HCT116 (cell line): ENCODE measurements around the gene ARID5A. TPM values are rescaled to one million over a fixed set of nuclear protein-coding genes. Genes with fewer than 3 reads are reported as not detected.

Experiments used
- ATAC-seq: fragments of 200-7000 bp; cut with Tn5 transposase; 2 replicates; pipeline ENCODE4 v1.9.1; 2020; ENCODE audit warnings: mild to moderate bottlenecking, moderate library complexity
- Bru-seq: library from RNA; stranded (reverse); fragments of 400-500 nt; gene quantifications from one replicate; lab custom pipeline; 2021; lab: Mats Ljungman, UMichigan
- BruChase-seq, 2 experiments: library from RNA; stranded (reverse); fragments of 400-500 nt; gene quantifications; one replicate each; lab custom pipeline; 2021; lab: Mats Ljungman, UMichigan
- BruUV-seq: library from RNA; stranded (reverse); fragments of 400-500 nt; replicated peaks from 2 replicates; lab custom pipeline; 2021; lab: Mats Ljungman, UMichigan
- CTCF ChIA-PET: fragments of 300-600 bp; sonication (Branson Sonifier 250); formaldehyde crosslinking; loops from one replicate; lab custom pipeline; 2021; ENCODE audit warnings: antibody characterized with exemption; lab: Charles Lee
- POLR2A ChIA-PET: fragments of 300-600, 350-600 bp; sonication (Branson Sonifier 250); formaldehyde crosslinking; loops from one replicate; lab custom pipeline; 2021; ENCODE audit warnings: antibody characterized with exemption; lab: Charles Lee
- RAD21 ChIA-PET, 2 experiments: fragments of 300-600 bp; sonication (Branson Sonifier 250); formaldehyde crosslinking; loops; one replicate each; lab custom pipeline; 2023; ENCODE audit warnings: low total read pairs in 2 of 2; ENCODE audit not compliant: uncharacterized antibody in 2 of 2, unreplicated experiment in 2 of 2, low non-redundant PET in 1 of 2; lab: Charles Lee
- DNase-seq: peaks from one replicate; pipeline ENCODE4 v3.0.0-alpha.2; 2010; ENCODE audit warnings: low read depth, low spot score
- H2AFZ ChIP-seq: fragments of 200-600 bp; shearing (Covaris generic), sonication (generic); 2 replicates; pipeline ENCODE4 v1.6.1; 2017; ENCODE audit warnings: low read depth, mixed run types, mixed read lengths, antibody characterized with exemption, low read length; ENCODE audit not compliant: poor library complexity, severe bottlenecking
- H3K27ac ChIP-seq: 2 replicates; pipeline ENCODE4 v1.5.1; 2012; ENCODE audit warnings: low read depth, low read length
- H3K27me3 ChIP-seq: fragments of 200-600 bp; sonication (generic); 2 replicates; pipeline ENCODE4 v1.6.1; 2016; ENCODE audit warnings: mixed run types, low read length, mixed read lengths; ENCODE audit not compliant: insufficient read depth
- H3K36me3 ChIP-seq, 2 experiments: fragments of 200-500 bp in 1 of 2; fragments of 200-600 bp in 1 of 2; sonication (Bioruptor generic) in 1 of 2; sonication (generic) in 1 of 2; 2 replicates each; pipeline versions ENCODE4 v1.5.1 to v1.6.1; 2014 to 2016; ENCODE audit warnings: low read length in 2 of 2, inconsistent platforms in 1 of 2, mixed read lengths in 1 of 2, mixed run types in 1 of 2; ENCODE audit not compliant: insufficient read depth in 2 of 2, control insufficient read depth in 1 of 2
- H3K4me1 ChIP-seq, 2 experiments: fragments of 200-600 bp in 1 of 2; sonication (generic) in 1 of 2; 2 replicates each; pipeline versions ENCODE4 v1.5.1 to v1.6.1; 2012 to 2017; ENCODE audit warnings: low read length in 2 of 2, inconsistent platforms in 1 of 2, mild to moderate bottlenecking in 1 of 2, mixed read lengths in 1 of 2, mixed run types in 1 of 2, moderate library complexity in 1 of 2; ENCODE audit not compliant: insufficient read depth in 2 of 2, control insufficient read depth in 1 of 2
- H3K4me2 ChIP-seq: fragments of 200-600 bp; sonication (generic); 2 replicates; pipeline ENCODE4 v1.6.1; 2017; ENCODE audit warnings: mixed run types, low read length, mixed read lengths
- H3K4me3 ChIP-seq, 2 experiments: fragments of 200-600 bp in 1 of 2; sonication (generic) in 1 of 2; replicated peaks in 1 of 2; 2 replicates each; pipeline ENCODE4 v1.5.1; 2011 to 2016; ENCODE audit warnings: low read length in 2 of 2, control low read depth in 1 of 2, low read depth in 1 of 2, mild to moderate bottlenecking in 1 of 2, mixed read lengths in 1 of 2, mixed run types in 1 of 2
- H3K79me2 ChIP-seq: fragments of 200-600 bp; sonication (generic); 2 replicates; pipeline ENCODE4 v1.6.1; 2017; ENCODE audit warnings: mild to moderate bottlenecking, mixed run types, low read length, moderate library complexity, mixed read lengths; ENCODE audit not compliant: insufficient read depth
- H3K9ac ChIP-seq: fragments of 200-600 bp; sonication (generic); 2 replicates; pipeline ENCODE4 v1.6.1; 2016; ENCODE audit warnings: low read length, mixed read lengths
- H3K9me2 ChIP-seq: fragments of 200-600 bp; sonication (generic), shearing (Covaris generic); 2 replicates; pipeline ENCODE4 v1.6.1; 2017; ENCODE audit warnings: mixed run types, mild to moderate bottlenecking, moderate library complexity; ENCODE audit not compliant: insufficient read depth
- H3K9me3 ChIP-seq, 2 experiments: fragments of 200-500 bp in 1 of 2; fragments of 200-600 bp in 1 of 2; sonication (Bioruptor generic) in 1 of 2; sonication (generic) in 1 of 2; 2 replicates each; pipeline ENCODE4 v1.6.1; 2014 to 2017; ENCODE audit warnings: low read length in 2 of 2, mixed read lengths in 2 of 2, inconsistent platforms in 1 of 2, low read depth in 1 of 2, mild to moderate bottlenecking in 1 of 2, mixed run types in 1 of 2, moderate library complexity in 1 of 2; ENCODE audit not compliant: control insufficient read depth in 1 of 2, insufficient read depth in 1 of 2
- H4K20me1 ChIP-seq: fragments of 200-600 bp; sonication (generic), shearing (Covaris generic); 2 replicates; pipeline ENCODE4 v1.6.1; 2017; ENCODE audit warnings: mixed run types, mild to moderate bottlenecking, moderate library complexity; ENCODE audit not compliant: insufficient read depth
- EZH2 ChIP-seq: fragments of 200-600 bp; sonication (generic); IDR thresholded peaks from 2 replicates; pipeline ENCODE4 v1.6.1; 2017; ENCODE audit warnings: antibody characterized with exemption, mixed run types
- FOSL1 ChIP-seq: IDR thresholded peaks from 2 replicates; pipeline ENCODE4 v1.6.1; 2012; ENCODE audit warnings: low read depth
- JUND ChIP-seq: IDR thresholded peaks from 2 replicates; pipeline ENCODE4 v1.6.1; 2012
- POLR2A ChIP-seq: IDR thresholded peaks from 2 replicates; pipeline ENCODE4 v1.7.0; 2011; ENCODE audit warnings: borderline replicate concordance; ENCODE audit not compliant: insufficient read depth, insufficient read length; ENCODE audit errors: extremely low read depth
- POLR2AphosphoS5 ChIP-seq: IDR thresholded peaks from 2 replicates; pipeline ENCODE4 v1.6.1; 2011; ENCODE audit warnings: mild to moderate bottlenecking, low read depth, low read length, moderate library complexity
- RAD21 ChIP-seq: IDR thresholded peaks from 2 replicates; pipeline ENCODE4 v1.6.1; 2012; ENCODE audit warnings: low read depth, mild to moderate bottlenecking
- SP1 ChIP-seq: IDR thresholded peaks from 2 replicates; pipeline ENCODE4 v1.6.1; 2012; ENCODE audit warnings: low read depth
- TCF7L2 ChIP-seq: IDR thresholded peaks from 2 replicates; pipeline ENCODE4 v1.7.0; 2011; ENCODE audit warnings: borderline replicate concordance, inconsistent platforms; ENCODE audit not compliant: insufficient read depth, insufficient read length; ENCODE audit errors: extremely low read depth
- YY1 ChIP-seq: IDR thresholded peaks from 2 replicates; pipeline ENCODE4 v1.6.1; 2011; ENCODE audit warnings: low read length, low read depth, moderate library complexity, mild to moderate bottlenecking; ENCODE audit not compliant: insufficient replicate concordance; ENCODE audit errors: extremely low read depth
- intact Hi-C: fragments of 100-400 bp; cut with micrococcal nuclease; formaldehyde crosslinking; loops from 2 replicates; pipeline ENCODE4 v1.10.0; 2022
- long read RNA-seq: library from polyadenylated mRNA; unstranded; transcript quantifications from one replicate; pipeline ENCODE4 v2.0.0, GENCODE V29; 2021; ENCODE audit not compliant: unreplicated experiment
- polyA plus RNA-seq: library from polyadenylated mRNA; unstranded; fragments of >200 nt; gene quantifications from 2 replicates; pipeline ENCODE4 v1.2.1, GENCODE V29; 2012; ENCODE audit warnings: missing spikeins
- total RNA-seq: library from RNA; stranded (reverse); gene quantifications from one replicate; pipeline ENCODE4 v1.2.1, GENCODE V29; 2021; ENCODE audit not compliant: unreplicated experiment
- TF ChIP-seq, protein P1 (sequence below), 3 experiments: fragments of 200-600 bp in 1 of 3; sonication (generic) in 1 of 3; IDR thresholded peaks in 2 of 3; conservative IDR thresholded peaks in 1 of 3; 2 replicates each; pipeline ENCODE4 v1.5.1; 2012 to 2017; ENCODE audit warnings: low read depth in 2 of 3, low read length in 2 of 3, antibody characterized with exemption in 1 of 3, borderline replicate concordance in 1 of 3, control low read depth in 1 of 3, mild to moderate bottlenecking in 1 of 3, mixed read lengths in 1 of 3, mixed run types in 1 of 3, moderate library complexity in 1 of 3; ENCODE audit not compliant: insufficient read depth in 1 of 3
- TF ChIP-seq, protein P2 (sequence below): IDR thresholded peaks from 2 replicates; pipeline ENCODE4 v1.6.1; 2012; ENCODE audit warnings: low read depth
- TF ChIP-seq, protein P3 (sequence below): IDR thresholded peaks from 2 replicates; pipeline ENCODE4 v1.6.1; 2011; ENCODE audit warnings: mild to moderate bottlenecking, low read length, moderate library complexity; ENCODE audit not compliant: insufficient replicate concordance; ENCODE audit errors: extremely low read depth
- TF ChIP-seq, protein P4 (sequence below): IDR thresholded peaks from 2 replicates; pipeline ENCODE4 v1.6.1; 2012

The ARID5A gene, protein sequence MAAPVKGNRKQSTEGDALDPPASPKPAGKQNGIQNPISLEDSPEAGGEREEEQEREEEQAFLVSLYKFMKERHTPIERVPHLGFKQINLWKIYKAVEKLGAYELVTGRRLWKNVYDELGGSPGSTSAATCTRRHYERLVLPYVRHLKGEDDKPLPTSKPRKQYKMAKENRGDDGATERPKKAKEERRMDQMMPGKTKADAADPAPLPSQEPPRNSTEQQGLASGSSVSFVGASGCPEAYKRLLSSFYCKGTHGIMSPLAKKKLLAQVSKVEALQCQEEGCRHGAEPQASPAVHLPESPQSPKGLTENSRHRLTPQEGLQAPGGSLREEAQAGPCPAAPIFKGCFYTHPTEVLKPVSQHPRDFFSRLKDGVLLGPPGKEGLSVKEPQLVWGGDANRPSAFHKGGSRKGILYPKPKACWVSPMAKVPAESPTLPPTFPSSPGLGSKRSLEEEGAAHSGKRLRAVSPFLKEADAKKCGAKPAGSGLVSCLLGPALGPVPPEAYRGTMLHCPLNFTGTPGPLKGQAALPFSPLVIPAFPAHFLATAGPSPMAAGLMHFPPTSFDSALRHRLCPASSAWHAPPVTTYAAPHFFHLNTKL
- 8.2 TPM for total RNA-seq
- 6.2 and 7.5 TPM in 2 replicates for polyA plus RNA-seq
- Bru-seq, nascent RNA = percentile 59 among the genes with signal in this experiment
- percentile 47 among the genes with signal in this experiment for BruChase-seq, experiment 1, labeled RNA remaining after a 6-hour chase
- percentile 52 among the genes with signal in this experiment for BruChase-seq, experiment 2, labeled RNA remaining after a 2-hour chase
- long read RNA-seq, transcript ARID5A-201 (7 exons, 2,188 nt) = major isoform, 10 of 28 reads
- long read RNA-seq, transcript ARID5A-202 (6 exons, 2,038 nt) = minor isoform, 5 of 28 reads
- long read RNA-seq, partial matches to known transcripts = 7 of 28 reads
- long read RNA-seq, other reads (novel, unspliced or antisense) = 5 of 28 reads

- H3K9me3 ChIP-seq = no peaks in the 10 kb centered on the region
- no peaks in the 10 kb centered on the region for H3K36me3 ChIP-seq
- peak within 1 kb of the TSS; percentile 66 to 75 for H3K4me3 ChIP-seq
- peak within 1 kb of the TSS; percentile 98 for H2AFZ ChIP-seq
- H3K79me2 ChIP-seq = 0 out of 2 replicates have a peak, but pooled peaks cover 3% of the 10 kb centered on the region
- H4K20me1 ChIP-seq = no peaks in the 10 kb centered on the region
- no peaks in the 10 kb centered on the region for H3K9me2 ChIP-seq
- intact Hi-C loops = no loop called here
- ChIA-PET CTCF (interaction anchor here (1.4 to 2.3 kb wide), 3 partner anchors 11 to 13 kb away, joined by 4 to 10 read pairs (median 4); no protein-coding TSS in a partner anchor), POLR2A (no interaction called here), RAD21 (no interaction called here)
- BruUV-seq = no TSS peak
- H3K4me2 ChIP-seq = peak within 1 kb of the TSS; percentile 93
- peak within 1 kb of the TSS; percentile 36; the same call in 1 of the 2 replicates for H3K27ac ChIP-seq
- ATAC-seq = peak; percentile 93
- peaks cover 20 to 69% of the 10 kb centered on the region in 2 experiments for H3K4me1 ChIP-seq
- peak; percentile 73 for DNase-seq
- H3K27me3 ChIP-seq = no peaks in the 10 kb centered on the region
- H3K9ac ChIP-seq = peak within 1 kb of the TSS; percentile 81
- TF ChIP-seq, protein P1, sequence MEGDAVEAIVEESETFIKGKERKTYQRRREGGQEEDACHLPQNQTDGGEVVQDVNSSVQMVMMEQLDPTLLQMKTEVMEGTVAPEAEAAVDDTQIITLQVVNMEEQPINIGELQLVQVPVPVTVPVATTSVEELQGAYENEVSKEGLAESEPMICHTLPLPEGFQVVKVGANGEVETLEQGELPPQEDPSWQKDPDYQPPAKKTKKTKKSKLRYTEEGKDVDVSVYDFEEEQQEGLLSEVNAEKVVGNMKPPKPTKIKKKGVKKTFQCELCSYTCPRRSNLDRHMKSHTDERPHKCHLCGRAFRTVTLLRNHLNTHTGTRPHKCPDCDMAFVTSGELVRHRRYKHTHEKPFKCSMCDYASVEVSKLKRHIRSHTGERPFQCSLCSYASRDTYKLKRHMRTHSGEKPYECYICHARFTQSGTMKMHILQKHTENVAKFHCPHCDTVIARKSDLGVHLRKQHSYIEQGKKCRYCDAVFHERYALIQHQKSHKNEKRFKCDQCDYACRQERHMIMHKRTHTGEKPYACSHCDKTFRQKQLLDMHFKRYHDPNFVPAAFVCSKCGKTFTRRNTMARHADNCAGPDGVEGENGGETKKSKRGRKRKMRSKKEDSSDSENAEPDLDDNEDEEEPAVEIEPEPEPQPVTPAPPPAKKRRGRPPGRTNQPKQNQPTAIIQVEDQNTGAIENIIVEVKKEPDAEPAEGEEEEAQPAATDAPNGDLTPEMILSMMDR (IDR thresholded peaks at IDR 0.05 in 2 of 3, conservative IDR thresholded peaks at IDR 0.05 in 1 of 3; ENCODE audit: borderline replicate concordance in 1 of 3, insufficient read depth in 1 of 3, low read depth in 2 of 3, low read length in 2 of 3) = peak in 1 of 3 experiments; percentile 27; a peak in 1 of 6 replicates
- TF ChIP-seq SP1 = peak; percentile 89
- no peak for TF ChIP-seq FOSL1
- TF ChIP-seq EZH2 = no peak
- no peak for TF ChIP-seq YY1
- TF ChIP-seq POLR2A = peak; percentile 45
- TF ChIP-seq, protein P2, sequence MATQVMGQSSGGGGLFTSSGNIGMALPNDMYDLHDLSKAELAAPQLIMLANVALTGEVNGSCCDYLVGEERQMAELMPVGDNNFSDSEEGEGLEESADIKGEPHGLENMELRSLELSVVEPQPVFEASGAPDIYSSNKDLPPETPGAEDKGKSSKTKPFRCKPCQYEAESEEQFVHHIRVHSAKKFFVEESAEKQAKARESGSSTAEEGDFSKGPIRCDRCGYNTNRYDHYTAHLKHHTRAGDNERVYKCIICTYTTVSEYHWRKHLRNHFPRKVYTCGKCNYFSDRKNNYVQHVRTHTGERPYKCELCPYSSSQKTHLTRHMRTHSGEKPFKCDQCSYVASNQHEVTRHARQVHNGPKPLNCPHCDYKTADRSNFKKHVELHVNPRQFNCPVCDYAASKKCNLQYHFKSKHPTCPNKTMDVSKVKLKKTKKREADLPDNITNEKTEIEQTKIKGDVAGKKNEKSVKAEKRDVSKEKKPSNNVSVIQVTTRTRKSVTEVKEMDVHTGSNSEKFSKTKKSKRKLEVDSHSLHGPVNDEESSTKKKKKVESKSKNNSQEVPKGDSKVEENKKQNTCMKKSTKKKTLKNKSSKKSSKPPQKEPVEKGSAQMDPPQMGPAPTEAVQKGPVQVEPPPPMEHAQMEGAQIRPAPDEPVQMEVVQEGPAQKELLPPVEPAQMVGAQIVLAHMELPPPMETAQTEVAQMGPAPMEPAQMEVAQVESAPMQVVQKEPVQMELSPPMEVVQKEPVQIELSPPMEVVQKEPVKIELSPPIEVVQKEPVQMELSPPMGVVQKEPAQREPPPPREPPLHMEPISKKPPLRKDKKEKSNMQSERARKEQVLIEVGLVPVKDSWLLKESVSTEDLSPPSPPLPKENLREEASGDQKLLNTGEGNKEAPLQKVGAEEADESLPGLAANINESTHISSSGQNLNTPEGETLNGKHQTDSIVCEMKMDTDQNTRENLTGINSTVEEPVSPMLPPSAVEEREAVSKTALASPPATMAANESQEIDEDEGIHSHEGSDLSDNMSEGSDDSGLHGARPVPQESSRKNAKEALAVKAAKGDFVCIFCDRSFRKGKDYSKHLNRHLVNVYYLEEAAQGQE = no peak
- TF ChIP-seq POLR2AphosphoS5 = peak; percentile 93
- TF ChIP-seq, protein P3, sequence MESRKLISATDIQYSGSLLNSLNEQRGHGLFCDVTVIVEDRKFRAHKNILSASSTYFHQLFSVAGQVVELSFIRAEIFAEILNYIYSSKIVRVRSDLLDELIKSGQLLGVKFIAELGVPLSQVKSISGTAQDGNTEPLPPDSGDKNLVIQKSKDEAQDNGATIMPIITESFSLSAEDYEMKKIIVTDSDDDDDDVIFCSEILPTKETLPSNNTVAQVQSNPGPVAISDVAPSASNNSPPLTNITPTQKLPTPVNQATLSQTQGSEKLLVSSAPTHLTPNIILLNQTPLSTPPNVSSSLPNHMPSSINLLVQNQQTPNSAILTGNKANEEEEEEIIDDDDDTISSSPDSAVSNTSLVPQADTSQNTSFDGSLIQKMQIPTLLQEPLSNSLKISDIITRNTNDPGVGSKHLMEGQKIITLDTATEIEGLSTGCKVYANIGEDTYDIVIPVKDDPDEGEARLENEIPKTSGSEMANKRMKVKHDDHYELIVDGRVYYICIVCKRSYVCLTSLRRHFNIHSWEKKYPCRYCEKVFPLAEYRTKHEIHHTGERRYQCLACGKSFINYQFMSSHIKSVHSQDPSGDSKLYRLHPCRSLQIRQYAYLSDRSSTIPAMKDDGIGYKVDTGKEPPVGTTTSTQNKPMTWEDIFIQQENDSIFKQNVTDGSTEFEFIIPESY = no peak
- no peak for TF ChIP-seq JUND
- no peak for TF ChIP-seq RAD21
- TF ChIP-seq, protein P4, sequence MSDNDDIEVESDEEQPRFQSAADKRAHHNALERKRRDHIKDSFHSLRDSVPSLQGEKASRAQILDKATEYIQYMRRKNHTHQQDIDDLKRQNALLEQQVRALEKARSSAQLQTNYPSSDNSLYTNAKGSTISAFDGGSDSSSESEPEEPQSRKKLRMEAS = peak; percentile 47; the same call in 1 of the 2 replicates
- TF ChIP-seq TCF7L2 = no peak
These were observed at the start of gene ARID5A for GRCh38 chr2:96536445-96537065. Gene ARID5A (plus strand): TSS chr2:96536752. CDS start chr2:96536827, 75 bp downstream.
